ENCODE results near the gene KRT32. TPM values are rescaled to one million over a fixed set of nuclear protein-coding genes. Genes with fewer than 3 reads are reported as not detected.

The KRT32 gene
- total RNA-seq, 2 donors from 2014 or later, result not detected

- H3K27ac Mint-ChIP-seq, result no peak overlapping the region
- H3K4me1 Mint-ChIP-seq, result no peaks in the 10 kb centered on the region
- peaks cover 12% of the 10 kb centered on the region for H3K27me3 Mint-ChIP-seq
- no peaks in the 10 kb centered on the region for H3K36me3 Mint-ChIP-seq (ENCODE audit: low read depth)
- DNase-seq, result no peak
- no peaks in the 10 kb centered on the region for H3K9me3 ChIP-seq (ENCODE audit: control insufficient read depth, low read length, poor library complexity, severe bottlenecking)
- ATAC-seq, result no peak
- no peak overlapping the region for H3K4me3 Mint-ChIP-seq
Observed at GRCh38 chr17:41468346-41468745, 1.2 kb upstream of the KRT32 start.

- peaks cover 15% of the 10 kb centered on the region for H3K27me3 Mint-ChIP-seq
- ATAC-seq (no peak), DNase-seq (no peak)
- H3K27ac Mint-ChIP-seq, result no peak overlapping the region
- no peaks in the 10 kb centered on the region for H3K4me1 Mint-ChIP-seq
- no peaks in the 10 kb centered on the region for H3K9me3 ChIP-seq (ENCODE audit: control insufficient read depth, low read length, poor library complexity, severe bottlenecking)
- no peaks in the 10 kb centered on the region for H3K36me3 Mint-ChIP-seq (ENCODE audit: low read depth)
- no peak overlapping the region for H3K4me3 Mint-ChIP-seq
Observed at GRCh38 chr17:41467561-41467960, 375 bp upstream of the KRT32 start.

DNA sequence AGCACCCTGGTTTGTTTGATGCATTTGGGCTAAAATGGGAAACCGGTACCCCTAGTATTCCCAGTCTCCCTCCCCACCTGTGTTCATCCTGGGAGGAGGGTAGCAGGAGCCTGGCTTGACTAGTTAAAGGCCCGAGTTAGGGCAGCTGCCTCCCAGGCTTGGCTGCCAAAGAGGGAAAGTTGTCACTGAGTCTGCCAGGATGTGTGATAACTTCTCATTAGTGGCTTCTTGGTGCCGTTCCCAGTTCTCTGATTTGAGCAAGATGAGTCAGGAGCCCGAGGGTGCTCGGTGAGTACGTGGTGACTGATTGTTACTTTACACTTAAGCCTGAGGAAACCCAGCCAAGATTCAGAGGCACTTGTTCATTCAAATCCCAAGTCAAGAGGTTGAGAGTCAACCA is 2.5 kb downstream of the KRT32 start:
- no peak overlapping the region for H3K4me3 Mint-ChIP-seq
- peaks cover 18% of the 10 kb centered on the region for H3K27me3 Mint-ChIP-seq
- no peaks in the 10 kb centered on the region for H3K36me3 Mint-ChIP-seq (ENCODE audit: low read depth)
- H3K27ac Mint-ChIP-seq, result no peak overlapping the region
- ATAC-seq (no peak), DNase-seq (no peak)
- peaks cover 2% of the 10 kb centered on the region for H3K4me1 Mint-ChIP-seq
- H3K9me3 ChIP-seq (ENCODE audit: control insufficient read depth, low read length, poor library complexity, severe bottlenecking), result no peaks in the 10 kb centered on the region

DNA sequence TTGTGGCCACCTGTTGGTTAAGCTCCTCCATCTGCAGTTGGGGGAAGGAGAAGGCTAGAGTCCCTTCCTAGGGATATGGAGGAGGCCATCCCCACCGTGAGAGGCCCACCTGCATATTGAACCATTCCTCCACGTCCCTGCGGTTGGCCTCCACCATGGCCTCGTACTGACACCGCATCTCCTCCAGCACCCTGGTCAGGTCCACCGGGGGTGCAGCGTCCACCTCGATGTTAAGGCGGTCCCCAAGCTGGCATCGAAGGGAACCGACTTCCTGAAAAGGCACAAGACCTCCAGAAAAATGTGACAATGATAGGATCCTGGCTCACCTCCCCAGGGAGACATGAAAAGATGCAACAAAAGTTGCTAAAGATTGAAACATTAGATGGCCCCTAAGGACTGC is 3.0 kb downstream of the KRT32 start:
- Mint-ChIP-seq H3K27me3 (peaks cover 18% of the 10 kb centered on the region), H3K4me3 (no peak overlapping the region), H3K27ac (no peak overlapping the region), H3K4me1 (peaks cover 2% of the 10 kb centered on the region), H3K36me3 (ENCODE audit: low read depth) (no peaks in the 10 kb centered on the region)
- ATAC-seq (no peak), DNase-seq (no peak)
- H3K9me3 ChIP-seq (ENCODE audit: control insufficient read depth, low read length, poor library complexity, severe bottlenecking), result no peaks in the 10 kb centered on the region

- H3K9me3 ChIP-seq (ENCODE audit: control insufficient read depth, low read length, poor library complexity, severe bottlenecking), result no peaks in the 10 kb centered on the region
- Mint-ChIP-seq H3K27me3 (peaks cover 18% of the 10 kb centered on the region), H3K27ac (no peak overlapping the region), H3K4me1 (peaks cover 2% of the 10 kb centered on the region), H3K36me3 (ENCODE audit: low read depth) (no peaks in the 10 kb centered on the region), H3K4me3 (no peak overlapping the region)
- no peak for ATAC-seq
- no peak for DNase-seq
Observed at GRCh38 chr17:41463746-41464145, 3.4 kb downstream of the KRT32 start.

- Mint-ChIP-seq H3K36me3 (ENCODE audit: low read depth) (no peaks in the 10 kb centered on the region), H3K4me1 (peaks cover 2% of the 10 kb centered on the region), H3K4me3 (no peak overlapping the region), H3K27ac (no peak overlapping the region), H3K27me3 (peaks cover 18% of the 10 kb centered on the region)
- ATAC-seq (no peak), DNase-seq (no peak)
- no peaks in the 10 kb centered on the region for H3K9me3 ChIP-seq (ENCODE audit: control insufficient read depth, low read length, poor library complexity, severe bottlenecking)
Observed at GRCh38 chr17:41462705-41463104, 4.5 kb downstream of the KRT32 start.

GRCh38 chr17:41457676-41458075 is 9.5 kb downstream of the KRT32 start:
- Mint-ChIP-seq H3K4me3 (no peak overlapping the region), H3K36me3 (ENCODE audit: low read depth) (no peaks in the 10 kb centered on the region), H3K4me1 (peaks cover 6% of the 10 kb centered on the region), H3K27ac (no peak overlapping the region), H3K27me3 (peaks cover 3% of the 10 kb centered on the region)
- no peaks in the 10 kb centered on the region for H3K9me3 ChIP-seq (ENCODE audit: control insufficient read depth, low read length, poor library complexity, severe bottlenecking)
- ATAC-seq, result no peak
- no peak for DNase-seq

DNA sequence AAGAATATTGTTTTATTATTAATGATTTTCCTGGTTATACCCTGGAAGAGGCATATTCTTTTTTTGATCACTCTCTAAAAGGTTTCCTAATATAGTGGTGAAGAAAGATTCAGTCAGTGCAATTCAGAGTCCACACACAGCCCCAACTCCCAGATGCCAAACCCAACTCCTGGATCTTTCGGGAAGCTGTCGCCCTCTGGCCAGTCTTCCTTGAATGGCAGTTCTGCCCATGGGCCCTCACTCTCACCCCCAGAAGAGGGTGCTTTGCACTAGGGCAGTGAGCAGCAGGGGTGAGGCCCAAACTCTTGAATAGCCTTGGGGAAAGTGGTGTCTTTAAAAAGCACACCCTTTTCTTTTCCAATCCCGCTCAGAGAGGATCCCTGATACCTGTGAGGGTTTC is 11.0 kb downstream of the KRT32 start:
- no peaks in the 10 kb centered on the region for H3K27me3 Mint-ChIP-seq
- H3K9me3 ChIP-seq (ENCODE audit: control insufficient read depth, low read length, poor library complexity, severe bottlenecking), result no peaks in the 10 kb centered on the region
- no peak overlapping the region for H3K4me3 Mint-ChIP-seq
- H3K27ac Mint-ChIP-seq, result no peak overlapping the region
- no peaks in the 10 kb centered on the region for H3K36me3 Mint-ChIP-seq (ENCODE audit: low read depth)
- DNase-seq (no peak), ATAC-seq (no peak)
- peaks cover 6% of the 10 kb centered on the region for H3K4me1 Mint-ChIP-seq

DNA sequence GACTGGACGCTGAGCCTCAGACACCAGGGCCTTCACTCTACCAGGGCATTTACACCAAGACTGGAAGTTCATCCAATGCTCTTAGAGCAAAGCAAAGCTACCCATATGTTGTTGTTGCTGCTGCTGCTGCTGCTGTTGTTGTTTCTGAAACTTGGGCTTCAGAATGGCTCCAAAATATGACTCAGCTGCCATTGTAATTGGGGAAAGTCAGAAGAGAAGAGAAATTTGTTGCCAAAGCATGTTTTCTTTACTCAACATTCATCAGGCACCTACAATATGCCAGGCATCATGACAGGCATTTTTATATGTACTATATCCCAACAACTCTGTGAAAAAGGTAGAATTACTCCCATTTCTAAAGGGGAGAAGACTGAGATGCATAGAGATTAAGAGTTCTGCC is 11.9 kb downstream of the KRT32 start:
- no peaks in the 10 kb centered on the region for H3K9me3 ChIP-seq (ENCODE audit: control insufficient read depth, low read length, poor library complexity, severe bottlenecking)
- Mint-ChIP-seq H3K27ac (no peak overlapping the region), H3K36me3 (ENCODE audit: low read depth) (no peaks in the 10 kb centered on the region), H3K4me3 (no peak overlapping the region), H3K4me1 (peaks cover 3% of the 10 kb centered on the region), H3K27me3 (no peaks in the 10 kb centered on the region)
- ATAC-seq (no peak), DNase-seq (no peak)

DNA sequence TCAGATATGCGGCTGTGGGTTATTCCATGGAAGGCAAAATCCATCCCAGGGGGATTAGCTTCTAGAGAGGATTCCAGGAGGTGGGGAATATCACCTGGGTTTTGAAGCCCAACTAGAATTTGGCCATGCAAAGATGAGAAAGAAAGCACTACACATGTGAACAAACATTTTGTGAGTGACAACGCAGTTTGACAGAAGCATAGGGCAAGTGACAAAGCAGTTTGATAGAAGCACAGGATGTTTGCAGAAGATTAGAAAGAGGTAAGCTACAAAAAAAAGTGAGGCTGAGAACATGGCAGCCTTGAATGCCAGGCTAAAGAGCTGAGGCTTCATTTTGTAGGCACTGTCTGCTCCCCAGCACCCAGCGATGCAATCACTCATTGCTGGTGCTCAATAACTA is 14.1 kb downstream of the KRT32 start:
- ATAC-seq, result no peak
- H3K4me1 Mint-ChIP-seq, result peaks cover 3% of the 10 kb centered on the region

GRCh38 chr17:41452281-41452680 is 14.9 kb downstream of the KRT32 start:
- Mint-ChIP-seq H3K4me3 (no peak overlapping the region), H3K27ac (no peak overlapping the region), H3K4me1 (peaks cover 3% of the 10 kb centered on the region), H3K27me3 (peaks cover 5% of the 10 kb centered on the region), H3K36me3 (ENCODE audit: low read depth) (no peaks in the 10 kb centered on the region)
- no peak for ATAC-seq
- H3K9me3 ChIP-seq (ENCODE audit: control insufficient read depth, low read length, poor library complexity, severe bottlenecking), result no peaks in the 10 kb centered on the region
- no peak for DNase-seq

More for the DNA sequence above, 14.1 kb downstream of the KRT32 start:
- no peaks in the 10 kb centered on the region for H3K9me3 ChIP-seq (ENCODE audit: control insufficient read depth, low read length, poor library complexity, severe bottlenecking)
- peaks cover 5% of the 10 kb centered on the region for H3K27me3 Mint-ChIP-seq
- no peak overlapping the region for H3K27ac Mint-ChIP-seq
- no peak for DNase-seq
- H3K36me3 Mint-ChIP-seq (ENCODE audit: low read depth), result no peaks in the 10 kb centered on the region
- H3K4me3 Mint-ChIP-seq, result no peak overlapping the region

DNA sequence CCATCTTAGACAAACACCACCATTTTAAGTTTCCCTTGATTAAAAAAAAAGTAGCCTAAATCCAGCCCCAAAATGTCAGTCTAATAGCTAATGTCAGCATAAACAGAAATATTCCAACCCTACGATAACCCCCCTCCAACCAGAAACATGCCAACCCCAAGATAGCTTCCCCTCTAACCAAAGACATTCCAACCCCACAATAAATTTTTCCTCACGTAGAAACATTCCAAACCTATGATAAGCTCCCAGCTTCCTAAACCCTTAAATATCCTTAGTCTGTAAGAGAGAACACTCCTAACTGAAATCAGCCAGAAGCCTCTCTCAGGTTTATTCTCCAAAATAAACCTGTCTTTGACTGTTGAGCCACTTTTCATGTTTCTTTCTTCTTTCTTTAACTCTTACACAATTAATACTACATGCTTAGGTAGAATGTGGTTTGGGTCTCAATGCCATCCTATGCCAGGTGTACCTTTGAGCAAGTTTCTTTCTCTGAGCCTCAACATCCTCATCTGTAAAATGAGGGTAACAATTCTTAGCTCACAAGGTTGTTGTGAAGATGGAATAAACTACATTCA is 15.9 kb downstream of the KRT32 start:
- ATAC-seq, result no peak
- Mint-ChIP-seq H3K27me3 (peaks cover 11% of the 10 kb centered on the region), H3K27ac (no peak overlapping the region), H3K4me3 (no peak overlapping the region), H3K36me3 (ENCODE audit: low read depth) (no peaks in the 10 kb centered on the region), H3K4me1 (peaks cover 3% of the 10 kb centered on the region)
- no peaks in the 10 kb centered on the region for H3K9me3 ChIP-seq (ENCODE audit: control insufficient read depth, low read length, poor library complexity, severe bottlenecking)
- DNase-seq, result no peak

GRCh38 chr17:41449008-41449407 is 18.2 kb downstream of the KRT32 start:
- Mint-ChIP-seq H3K4me1 (no peaks in the 10 kb centered on the region), H3K27me3 (peaks cover 22% of the 10 kb centered on the region), H3K27ac (peak overlapping the region; percentile 39)

GRCh38 chr17:41448506-41448905 is 18.7 kb downstream of the KRT32 start:
- H3K4me3 Mint-ChIP-seq, result no peak overlapping the region
- H3K27me3 Mint-ChIP-seq, result peaks cover 25% of the 10 kb centered on the region
- H3K36me3 Mint-ChIP-seq (ENCODE audit: low read depth), result no peaks in the 10 kb centered on the region
- no peak for ATAC-seq
- H3K4me1 Mint-ChIP-seq, result no peaks in the 10 kb centered on the region
- peak overlapping the region; percentile 39 for H3K27ac Mint-ChIP-seq
- no peak for DNase-seq
- H3K9me3 ChIP-seq (ENCODE audit: control insufficient read depth, low read length, poor library complexity, severe bottlenecking), result no peaks in the 10 kb centered on the region

More at GRCh38 chr17:41449008-41449407, 18.2 kb downstream of the KRT32 start:
- no peak for ATAC-seq
- DNase-seq, result no peak
- H3K9me3 ChIP-seq (ENCODE audit: control insufficient read depth, low read length, poor library complexity, severe bottlenecking), result no peaks in the 10 kb centered on the region
- Mint-ChIP-seq H3K4me3 (no peak overlapping the region), H3K36me3 (ENCODE audit: low read depth) (no peaks in the 10 kb centered on the region)

All from T-helper 17 cell (primary cell).